Chondrocyte (in vitro differentiated cells): ENCODE results near the gene TMEM8B. TPM values are rescaled to one million over a fixed set of nuclear protein-coding genes. Genes with fewer than 3 reads are reported as not detected.

ENCODE experiments used
- DNase-seq: peaks from one replicate; pipeline ENCODE4 v3.0.0; 2021; ENCODE audit warnings: mixed read lengths, low spot score
- H3K27ac Mint-ChIP-seq: one replicate; pipeline ENCODE4 v1.8.0; 2021; ENCODE audit warnings: mild to moderate bottlenecking, moderate library complexity, mixed read lengths; ENCODE audit not compliant: unreplicated experiment
- H3K27me3 Mint-ChIP-seq: 2 replicates; pipeline ENCODE4 v1.8.0; 2021; ENCODE audit warnings: low read depth, mixed read lengths
- H3K36me3 Mint-ChIP-seq: 2 replicates; pipeline ENCODE4 v1.8.0; 2021; ENCODE audit warnings: low read depth, mixed read lengths
- H3K4me1 Mint-ChIP-seq: 2 replicates; pipeline ENCODE4 v1.8.0; 2021; ENCODE audit warnings: low read depth, mild to moderate bottlenecking, mixed read lengths
- H3K4me3 Mint-ChIP-seq: one replicate; pipeline ENCODE4 v1.8.0; 2021; ENCODE audit warnings: mild to moderate bottlenecking, moderate library complexity, mixed read lengths; ENCODE audit not compliant: unreplicated experiment
- H3K9me3 Mint-ChIP-seq: 2 replicates; pipeline ENCODE4 v1.8.0; 2021; ENCODE audit warnings: low read depth, mixed read lengths
- CTCF ChIP-seq: fragments of 200-600 bp; sonication (generic); IDR thresholded peaks from 2 replicates; pipeline ENCODE4 v1.5.0; 2021; ENCODE audit warnings: antibody characterized with exemption, mild to moderate bottlenecking, moderate library complexity
- total RNA-seq: library from RNA; stranded (reverse); gene quantifications from 3 replicates; pipeline ENCODE4 v1.2.1, GENCODE V29; 2021

Gene TMEM8B
- total RNA-seq, 1 donor from 2014 or later: 18.2 TPM

- Mint-ChIP-seq H3K4me3 (no peak overlapping the region), H3K9me3 (no peaks in the 10 kb centered on the region), H3K36me3 (no peaks in the 10 kb centered on the region), H3K27ac (no peak overlapping the region), H3K27me3 (peaks cover 1% of the 10 kb centered on the region), H3K4me1 (no peaks in the 10 kb centered on the region)
- no peak for DNase-seq
- TF ChIP-seq CTCF: no peak
Measured at GRCh38 chr9:35868933-35869332, 39.9 kb downstream of the TMEM8B start.

- Mint-ChIP-seq H3K4me3 (no peak overlapping the region), H3K36me3 (no peaks in the 10 kb centered on the region), H3K9me3 (no peaks in the 10 kb centered on the region), H3K27me3 (no peaks in the 10 kb centered on the region), H3K27ac (no peak overlapping the region), H3K4me1 (no peaks in the 10 kb centered on the region)
- DNase-seq: no peak
- no peak for TF ChIP-seq CTCF
Measured at GRCh38 chr9:35869621-35870216, 40.7 kb downstream of the TMEM8B start.

- no peak within 1 kb of the TSS for H3K27ac Mint-ChIP-seq
- no peak for TF ChIP-seq CTCF
- H3K4me3 Mint-ChIP-seq: no peak within 1 kb of the TSS
- peaks cover under 1% of the 10 kb centered on the region for H3K36me3 Mint-ChIP-seq
- peaks cover 1% of the 10 kb centered on the region for H3K9me3 Mint-ChIP-seq
- no peaks in the 10 kb centered on the region for H3K4me1 Mint-ChIP-seq
- peaks cover 4% of the 10 kb centered on the region for H3K27me3 Mint-ChIP-seq
- no peak for DNase-seq
Measured at GRCh38 chr9:35870351-35870923, 41.4 kb downstream of the TMEM8B start, which contains the start of gene OR13J1. Gene OR13J1 (minus strand): TSS chr9:35870401. CDS start chr9:35870401, 0 bp downstream.

- Mint-ChIP-seq H3K4me1 (no peaks in the 10 kb centered on the region), H3K9me3 (peaks cover 10% of the 10 kb centered on the region), H3K36me3 (peaks cover 5% of the 10 kb centered on the region), H3K27me3 (peaks cover 9% of the 10 kb centered on the region), H3K4me3 (no peak overlapping the region), H3K27ac (no peak overlapping the region)
- no peak for DNase-seq
- no peak for TF ChIP-seq CTCF
Measured at GRCh38 chr9:35871545-35871944, 42.5 kb downstream of the TMEM8B start.

GRCh38 chr9:35872505-35872904 lies 43.5 kb downstream of the TMEM8B start:
- H3K4me1 Mint-ChIP-seq: no peaks in the 10 kb centered on the region
- no peak for TF ChIP-seq CTCF
- H3K27ac Mint-ChIP-seq: no peak overlapping the region
- H3K27me3 Mint-ChIP-seq: peaks cover 9% of the 10 kb centered on the region
- H3K4me3 Mint-ChIP-seq: no peak overlapping the region
- H3K9me3 Mint-ChIP-seq: peaks cover 18% of the 10 kb centered on the region
- H3K36me3 Mint-ChIP-seq: peaks cover 7% of the 10 kb centered on the region
- no peak for DNase-seq
